ENCODE results near the gene L1CAM.

Gene L1CAM

GRCh38 chrX:153862369-153863250 lies 23.4 kb downstream of the L1CAM start:
- no peak for DNase-seq (ENCODE audit: low spot score)

GRCh38 chrX:153861733-153862310 lies 24.2 kb downstream of the L1CAM start:
- no peak for DNase-seq (ENCODE audit: low spot score)

GRCh38 chrX:153861151-153861550 lies 24.8 kb downstream of the L1CAM start:
- no peak for DNase-seq (ENCODE audit: low spot score)

GRCh38 chrX:153857348-153857903 lies 28.5 kb downstream of the L1CAM start:
- no peak for DNase-seq (ENCODE audit: low spot score)

GRCh38 chrX:153854702-153855101 lies 31.3 kb downstream of the L1CAM start:
- DNase-seq (ENCODE audit: low spot score): no peak

- no peak for DNase-seq (ENCODE audit: low spot score)
These were observed 32.1 kb downstream of the L1CAM start for GRCh38 chrX:153853902-153854267.

- DNase-seq (ENCODE audit: low spot score): no peak
These were observed 32.6 kb downstream of the L1CAM start for GRCh38 chrX:153853180-153853901.

GRCh38 chrX:153851981-153852380 lies 34.0 kb downstream of the L1CAM start:
- no peak for DNase-seq (ENCODE audit: low spot score)

GRCh38 chrX:153848325-153848724 lies 37.6 kb downstream of the L1CAM start:
- DNase-seq (ENCODE audit: low spot score): no peak

GRCh38 chrX:153845842-153846241 lies 40.1 kb downstream of the L1CAM start:
- no peak for DNase-seq (ENCODE audit: low spot score)

GRCh38 chrX:153845195-153845594 lies 40.8 kb downstream of the L1CAM start:
- DNase-seq (ENCODE audit: low spot score): no peak

- DNase-seq (ENCODE audit: low spot score): no peak
These were observed 41.4 kb downstream of the L1CAM start for GRCh38 chrX:153844509-153845082.

GRCh38 chrX:153836921-153837320 lies 49.1 kb downstream of the L1CAM start:
- DNase-seq (ENCODE audit: low spot score): no peak

GRCh38 chrX:153832728-153833127 lies 53.2 kb downstream of the L1CAM start:
- no peak for DNase-seq (ENCODE audit: low spot score)

- DNase-seq (ENCODE audit: low spot score): no peak
These were observed 54.4 kb downstream of the L1CAM start for GRCh38 chrX:153831429-153832150.

GRCh38 chrX:153830640-153831428 lies 55.1 kb downstream of the L1CAM start:
- no peak for DNase-seq (ENCODE audit: low spot score)

GRCh38 chrX:153829799-153830639 lies 56.0 kb downstream of the L1CAM start, which contains the start of gene PDZD4:
Gene PDZD4 (minus strand): TSS chrX:153830544. CDS start chrX:153830298, 246 bp downstream.
- DNase-seq (ENCODE audit: low spot score): no peak

- no peak for DNase-seq (ENCODE audit: low spot score)
These were observed 56.5 kb downstream of the L1CAM start for GRCh38 chrX:153829549-153829798.

- DNase-seq (ENCODE audit: low spot score): no peak
These were observed 57.0 kb downstream of the L1CAM start for GRCh38 chrX:153828723-153829548.
